SHP77 treated with DMSO at 0.1 percent for 48 hours (cell line): Measurements from ENCODE around the gene PRPF39.

Experiments used
- DNase-seq: peaks from one replicate; lab custom pipeline; 2025; lab: John Stamatoyannopoulos, UW

The PRPF39 gene

GRCh38 chr14:45082420-45082819 is 1.5 kb upstream of the PRPF39 start:
- DNase-seq, result no peak

GRCh38 chr14:45083617-45083975 is 320 bp upstream of the PRPF39 start:
- no peak for DNase-seq

GRCh38 chr14:45084946-45085346 is 1.0 kb downstream of the PRPF39 start:
- no peak for DNase-seq

- no peak for DNase-seq
Observed at GRCh38 chr14:45089813-45090212, 5.9 kb downstream of the PRPF39 start.

- no peak for DNase-seq
Observed at GRCh38 chr14:45091710-45092109, 7.8 kb downstream of the PRPF39 start.

GRCh38 chr14:45094275-45094674 is 10.4 kb downstream of the PRPF39 start:
- no peak for DNase-seq

- no peak for DNase-seq
Observed at GRCh38 chr14:45095143-45095542, 11.2 kb downstream of the PRPF39 start.

GRCh38 chr14:45096218-45096617 is 12.3 kb downstream of the PRPF39 start:
- DNase-seq, result no peak

- DNase-seq, result no peak
Observed at GRCh38 chr14:45103806-45104205, 19.9 kb downstream of the PRPF39 start.

- DNase-seq, result no peak
Observed at GRCh38 chr14:45104561-45104960, 20.6 kb downstream of the PRPF39 start.

GRCh38 chr14:45112896-45113781 is 29.2 kb downstream of the PRPF39 start:
- peak; percentile 51 for DNase-seq

- no peak for DNase-seq
Observed at GRCh38 chr14:45114327-45114726, 30.4 kb downstream of the PRPF39 start.

- DNase-seq, result no peak
Observed at GRCh38 chr14:45118594-45118993, 34.7 kb downstream of the PRPF39 start.

- no peak for DNase-seq
Observed at GRCh38 chr14:45120096-45120495, 36.2 kb downstream of the PRPF39 start.

- DNase-seq, result no peak
Observed at GRCh38 chr14:45123271-45123670, 39.4 kb downstream of the PRPF39 start.

- no peak for DNase-seq
Observed at GRCh38 chr14:45125754-45126153, 41.8 kb downstream of the PRPF39 start.

- no peak for DNase-seq
Observed at GRCh38 chr14:45128963-45129629, 45.2 kb downstream of the PRPF39 start.

- DNase-seq, result no peak
Observed at GRCh38 chr14:45133683-45134050, 49.8 kb downstream of the PRPF39 start.

GRCh38 chr14:45134051-45134958 is 50.4 kb downstream of the PRPF39 start, which contains the start of gene FKBP3:
TSS of gene FKBP3 (minus strand) at chr14:45134481. CDS start at chr14:45134456, 25 bp downstream.
- peak; percentile 97 for DNase-seq

GRCh38 chr14:45135156-45135555 is 51.2 kb downstream of the PRPF39 start:
- DNase-seq, result no peak

GRCh38 chr14:45135659-45136395 is 51.9 kb downstream of the PRPF39 start, which contains the start of gene FANCM:
TSS of gene FANCM (plus strand) at chr14:45135930. CDS start at chr14:45136032, 102 bp downstream.
- peak; percentile 94 for DNase-seq
